CD4-positive, alpha-beta T cell (primary cell): Measurements from ENCODE around the gene SQSTM1. TPM values are rescaled to one million over a fixed set of nuclear protein-coding genes. Genes with fewer than 3 reads are reported as not detected.

Experiments
- ATAC-seq: fragments of 200-7000 bp; cut with Tn5 transposase; one replicate; pipeline ENCODE4 v1.10.0; 2022; ENCODE audit warnings: mild to moderate bottlenecking; ENCODE audit not compliant: poor library complexity
- CTCF ChIA-PET: fragments of 350-600 bp; sonication (Branson Sonifier 250); formaldehyde crosslinking; loops from one replicate; lab custom pipeline; 2021; ENCODE audit warnings: antibody characterized with exemption, inconsistent platforms; lab: Charles Lee
- POLR2A ChIA-PET: fragments of 350-600 bp; sonication (Branson Sonifier 250); formaldehyde crosslinking; loops from one replicate; lab custom pipeline; 2021; ENCODE audit warnings: antibody characterized with exemption, inconsistent platforms; lab: Charles Lee
- DNase-seq, 14 experiments: peaks; one replicate each; pipeline ENCODE4 v3.0.0-alpha.2; 2013 to 2020; ENCODE audit warnings: mixed read lengths in 2 of 14
- H3K27ac ChIP-seq, 2 donors: one replicate each; pipeline versions ENCODE4 v1.5.1 to v1.7.0; 2013; ENCODE audit warnings: low read length in 2 of 2, low read depth in 1 of 2, mild to moderate bottlenecking in 1 of 2
- H3K27me3 ChIP-seq, 2 experiments: 1 replicate in 1 of 2; 2 replicates in 1 of 2; pipeline versions ENCODE4 v1.6.1 to v1.7.0; 2013; ENCODE audit warnings: low read length in 2 of 2, control low read depth in 1 of 2, mild to moderate bottlenecking in 1 of 2, moderate library complexity in 1 of 2; ENCODE audit not compliant: insufficient read depth in 2 of 2, control insufficient read depth in 1 of 2
- H3K36me3 ChIP-seq: one replicate; pipeline ENCODE4 v1.6.1; 2013; ENCODE audit warnings: low read length, control low read depth; ENCODE audit not compliant: insufficient read depth
- H3K4me1 ChIP-seq: one replicate; pipeline ENCODE4 v1.6.1; 2013; ENCODE audit warnings: low read length, control low read depth; ENCODE audit not compliant: insufficient read depth
- H3K4me3 ChIP-seq: one replicate; pipeline ENCODE4 v1.5.1; 2013; ENCODE audit warnings: mild to moderate bottlenecking, low read length, moderate library complexity
- H3K9me3 ChIP-seq, 2 experiments: 1 replicate in 1 of 2; 2 replicates in 1 of 2; pipeline versions ENCODE4 v1.6.1 to v1.7.0; 2013; ENCODE audit warnings: low read length in 2 of 2, mild to moderate bottlenecking in 2 of 2, control low read depth in 1 of 2, moderate library complexity in 1 of 2; ENCODE audit not compliant: control insufficient read depth in 1 of 2, insufficient read depth in 1 of 2
- H3K27ac Mint-ChIP-seq: one replicate; pipeline ENCODE4 v1.8.0; 2020; ENCODE audit warnings: mixed read lengths
- H3K27me3 Mint-ChIP-seq: one replicate; pipeline ENCODE4 v1.8.0; 2021; ENCODE audit warnings: mixed read lengths
- H3K36me3 Mint-ChIP-seq: one replicate; pipeline ENCODE4 v1.8.0; 2021; ENCODE audit warnings: low read depth, mixed read lengths
- H3K4me1 Mint-ChIP-seq: one replicate; pipeline ENCODE4 v1.8.0; 2021; ENCODE audit warnings: low read depth, mixed read lengths
- H3K4me3 Mint-ChIP-seq: one replicate; pipeline ENCODE4 v1.8.0; 2020; ENCODE audit warnings: mild to moderate bottlenecking, mixed read lengths
- H3K9me3 Mint-ChIP-seq: one replicate; pipeline ENCODE4 v1.8.0; 2020; ENCODE audit warnings: mixed read lengths
- intact Hi-C, 2 experiments: fragments of 100-400 bp; cut with DNase I in 1 of 2; cut with micrococcal nuclease in 1 of 2; formaldehyde crosslinking; loops; one replicate each; pipeline versions ENCODE4 v1.15.1 to v1.9.0; 2023 to 2025; cut with DNase I, micrococcal nuclease
- total RNA-seq, 174 experiments: library from RNA in 2 of 174; stranded (reverse) in 2 of 174; gene quantifications; one replicate each; pipeline ENCODE4 v1.2.3 and lab custom pipeline; 2021 to 2026
- TF ChIP-seq, protein P1 (sequence below): fragments of 200-600 bp; IDR thresholded peaks from one replicate; pipeline ENCODE4 v1.8.0; 2022; ENCODE audit warnings: antibody characterized with exemption, mild to moderate bottlenecking

SQSTM1 gene
- total RNA-seq, 2 experiments from 2014 or later: 260 to 267 TPM

DNA sequence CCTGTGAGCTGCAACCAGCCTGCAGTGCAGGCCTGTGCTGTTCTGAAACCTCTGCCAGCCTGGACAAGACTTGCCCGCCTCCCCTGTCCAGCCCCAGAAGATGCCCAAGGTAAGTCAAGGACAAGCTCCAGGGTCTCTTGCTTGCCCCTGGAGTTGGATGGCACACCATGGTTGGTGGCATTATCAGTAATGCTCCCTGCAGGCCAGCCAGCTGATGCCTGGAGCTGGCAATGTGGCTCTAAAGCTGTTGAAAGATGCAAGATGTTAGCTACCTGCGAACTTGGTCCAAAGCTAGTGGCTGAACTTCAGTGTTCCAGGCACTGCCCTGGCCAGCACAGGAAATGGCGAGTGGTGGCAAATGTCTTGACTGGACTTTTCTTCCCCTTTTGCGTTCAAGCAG lies 40.9 kb upstream of the SQSTM1 start:
- H3K4me1 ChIP-seq: no peaks in the 10 kb centered on the region
- Mint-ChIP-seq H3K36me3 (peaks cover 52% of the 10 kb centered on the region), H3K4me3 (no peak overlapping the region), H3K27ac (no peak overlapping the region), H3K4me1 (no peaks in the 10 kb centered on the region), H3K27me3 (no peaks in the 10 kb centered on the region), H3K9me3 (no peaks in the 10 kb centered on the region)
- no peak overlapping the region for H3K4me3 ChIP-seq
- intact Hi-C loops: no loop called here
- ChIA-PET CTCF (interaction anchor here (0.8 kb wide), 1 partner anchor 22 kb away, joined by 3 read pairs; no protein-coding TSS in a partner anchor), POLR2A (interaction anchor here (1.2 kb wide), 1 partner anchor 10 kb away, joined by 3 read pairs; no protein-coding TSS in a partner anchor)
- no peaks in the 10 kb centered on the region for H3K9me3 ChIP-seq
- TF ChIP-seq, protein P1, sequence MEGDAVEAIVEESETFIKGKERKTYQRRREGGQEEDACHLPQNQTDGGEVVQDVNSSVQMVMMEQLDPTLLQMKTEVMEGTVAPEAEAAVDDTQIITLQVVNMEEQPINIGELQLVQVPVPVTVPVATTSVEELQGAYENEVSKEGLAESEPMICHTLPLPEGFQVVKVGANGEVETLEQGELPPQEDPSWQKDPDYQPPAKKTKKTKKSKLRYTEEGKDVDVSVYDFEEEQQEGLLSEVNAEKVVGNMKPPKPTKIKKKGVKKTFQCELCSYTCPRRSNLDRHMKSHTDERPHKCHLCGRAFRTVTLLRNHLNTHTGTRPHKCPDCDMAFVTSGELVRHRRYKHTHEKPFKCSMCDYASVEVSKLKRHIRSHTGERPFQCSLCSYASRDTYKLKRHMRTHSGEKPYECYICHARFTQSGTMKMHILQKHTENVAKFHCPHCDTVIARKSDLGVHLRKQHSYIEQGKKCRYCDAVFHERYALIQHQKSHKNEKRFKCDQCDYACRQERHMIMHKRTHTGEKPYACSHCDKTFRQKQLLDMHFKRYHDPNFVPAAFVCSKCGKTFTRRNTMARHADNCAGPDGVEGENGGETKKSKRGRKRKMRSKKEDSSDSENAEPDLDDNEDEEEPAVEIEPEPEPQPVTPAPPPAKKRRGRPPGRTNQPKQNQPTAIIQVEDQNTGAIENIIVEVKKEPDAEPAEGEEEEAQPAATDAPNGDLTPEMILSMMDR: no peak
- no peak overlapping the region for H3K27ac ChIP-seq
- no peaks in the 10 kb centered on the region for H3K27me3 ChIP-seq
- ATAC-seq: no peak
- H3K36me3 ChIP-seq: peaks cover 40% of the 10 kb centered on the region
- DNase-seq: no peak

DNA sequence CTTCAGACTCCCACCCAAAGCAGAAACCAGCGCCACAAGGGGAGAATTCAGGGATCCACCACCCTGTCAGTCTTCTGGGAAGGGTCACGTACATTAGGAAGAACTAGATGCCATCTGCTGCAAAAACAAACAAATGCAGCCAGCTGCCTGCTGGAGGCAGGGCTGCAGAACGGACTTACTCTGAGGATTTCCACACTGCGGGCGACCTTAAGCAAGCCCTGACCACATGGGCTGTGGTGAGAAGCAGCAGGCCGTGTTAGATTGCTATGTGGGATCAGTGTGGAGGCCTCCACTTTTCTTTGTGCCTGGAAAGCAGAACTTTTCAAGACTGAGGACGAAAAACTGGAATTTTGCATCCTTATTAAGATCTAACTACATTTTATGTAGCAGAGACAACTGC lies 40.3 kb upstream of the SQSTM1 start:
- no peak overlapping the region for H3K27ac Mint-ChIP-seq
- H3K9me3 ChIP-seq: no peaks in the 10 kb centered on the region
- peaks cover 35% of the 10 kb centered on the region for H3K36me3 ChIP-seq
- H3K4me1 Mint-ChIP-seq: no peaks in the 10 kb centered on the region
- H3K9me3 Mint-ChIP-seq: no peaks in the 10 kb centered on the region
- no peaks in the 10 kb centered on the region for H3K27me3 ChIP-seq
- ChIA-PET CTCF (interaction anchor here (0.8 kb wide), 1 partner anchor 21 kb away, joined by 3 read pairs; no protein-coding TSS in a partner anchor), POLR2A (interaction anchor here (1.2 kb wide), 1 partner anchor 11 kb away, joined by 3 read pairs; no protein-coding TSS in a partner anchor)
- ATAC-seq (no peak), DNase-seq (no peak)
- H3K4me3 Mint-ChIP-seq: no peak overlapping the region
- peaks cover 50% of the 10 kb centered on the region for H3K36me3 Mint-ChIP-seq
- no peaks in the 10 kb centered on the region for H3K4me1 ChIP-seq
- intact Hi-C loops: no loop called here
- H3K27ac ChIP-seq: no peak overlapping the region
- TF ChIP-seq, protein P1: no peak
- H3K4me3 ChIP-seq: no peak overlapping the region
- no peaks in the 10 kb centered on the region for H3K27me3 Mint-ChIP-seq

DNA sequence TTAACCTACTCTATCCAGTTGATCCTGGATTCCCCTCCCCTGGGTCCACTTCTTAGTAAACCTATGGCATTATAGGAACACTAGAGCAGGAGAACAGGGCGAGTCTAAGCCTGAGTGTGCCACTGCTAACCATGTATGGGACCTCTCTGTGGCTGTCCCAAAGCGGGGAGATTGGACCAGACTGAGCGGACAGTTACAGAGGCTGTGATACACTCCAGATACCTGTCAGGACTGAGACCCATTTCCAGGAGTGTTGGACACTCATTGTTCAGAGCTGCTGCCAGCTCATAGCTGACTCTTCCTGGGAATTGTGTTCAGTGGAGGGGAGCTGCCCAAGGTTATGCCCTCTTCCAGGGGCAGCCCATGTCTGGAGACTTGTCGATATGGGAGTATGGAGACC lies 38.9 kb upstream of the SQSTM1 start:
- no peak overlapping the region for H3K27ac Mint-ChIP-seq
- H3K36me3 Mint-ChIP-seq: peaks cover 36% of the 10 kb centered on the region
- Histone ChIP-seq H3K36me3 (peaks cover 20% of the 10 kb centered on the region), H3K9me3 (no peaks in the 10 kb centered on the region), H3K4me1 (no peaks in the 10 kb centered on the region), H3K27ac (no peak overlapping the region), H3K27me3 (no peaks in the 10 kb centered on the region), H3K4me3 (no peak overlapping the region)
- TF ChIP-seq, protein P1: no peak
- CTCF ChIA-PET: interaction anchor here (1.1 kb wide), 1 partner anchor 10 kb away, joined by 3 read pairs; no protein-coding TSS in a partner anchor
- H3K4me3 Mint-ChIP-seq: no peak overlapping the region
- intact Hi-C loops: no loop called here
- ATAC-seq (no peak), DNase-seq (no peak)
- POLR2A ChIA-PET: no interaction called here
- H3K4me1 Mint-ChIP-seq: no peaks in the 10 kb centered on the region
- no peaks in the 10 kb centered on the region for H3K9me3 Mint-ChIP-seq
- no peaks in the 10 kb centered on the region for H3K27me3 Mint-ChIP-seq
